ENCODE measurements around the gene GLS.

DNA sequence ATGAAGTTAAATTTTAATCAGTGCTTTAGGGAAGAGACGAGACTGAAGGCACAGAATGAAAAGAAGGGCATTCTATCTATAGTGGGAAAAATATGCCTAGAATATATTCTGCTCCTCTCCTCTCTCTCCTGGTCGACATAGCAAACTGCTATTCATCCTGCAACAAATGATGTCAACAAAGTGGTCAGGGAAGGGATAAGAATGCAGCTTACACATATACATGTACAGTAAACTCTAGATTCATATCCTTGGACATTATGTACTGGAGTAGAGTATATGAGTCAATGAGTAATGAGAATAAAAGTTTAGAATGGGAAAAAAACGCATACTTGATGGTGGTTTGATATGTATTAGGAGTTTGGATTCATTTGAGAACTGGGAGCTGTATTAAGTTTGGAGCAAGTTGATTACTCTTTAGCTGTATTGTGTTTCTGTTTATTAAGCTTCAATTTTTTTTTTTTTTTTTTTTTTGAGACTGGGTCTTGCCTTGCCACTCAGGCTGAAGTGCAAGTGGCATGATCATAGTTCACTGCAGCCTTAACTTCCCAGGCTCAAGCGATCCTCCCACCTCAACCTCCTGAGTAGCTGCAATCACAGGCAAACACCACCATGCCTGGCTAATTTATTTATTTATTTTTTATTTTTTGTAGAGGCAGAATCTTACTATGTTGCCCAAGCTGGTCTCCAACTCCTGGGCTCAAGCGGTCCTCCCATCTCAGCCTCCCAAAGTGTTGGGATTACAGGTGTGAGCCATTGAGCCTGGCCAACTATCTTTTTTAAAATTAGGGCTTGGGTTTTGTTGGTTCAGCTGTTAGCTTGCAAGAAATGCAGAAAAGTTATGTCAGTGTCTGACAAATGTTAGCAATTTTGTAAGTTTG is 79.5 kb downstream of the GLS start:
- no peak for TF ChIP-seq POLR2A (IDR thresholded peaks at IDR 0.05)
- TF ChIP-seq, protein P1, sequence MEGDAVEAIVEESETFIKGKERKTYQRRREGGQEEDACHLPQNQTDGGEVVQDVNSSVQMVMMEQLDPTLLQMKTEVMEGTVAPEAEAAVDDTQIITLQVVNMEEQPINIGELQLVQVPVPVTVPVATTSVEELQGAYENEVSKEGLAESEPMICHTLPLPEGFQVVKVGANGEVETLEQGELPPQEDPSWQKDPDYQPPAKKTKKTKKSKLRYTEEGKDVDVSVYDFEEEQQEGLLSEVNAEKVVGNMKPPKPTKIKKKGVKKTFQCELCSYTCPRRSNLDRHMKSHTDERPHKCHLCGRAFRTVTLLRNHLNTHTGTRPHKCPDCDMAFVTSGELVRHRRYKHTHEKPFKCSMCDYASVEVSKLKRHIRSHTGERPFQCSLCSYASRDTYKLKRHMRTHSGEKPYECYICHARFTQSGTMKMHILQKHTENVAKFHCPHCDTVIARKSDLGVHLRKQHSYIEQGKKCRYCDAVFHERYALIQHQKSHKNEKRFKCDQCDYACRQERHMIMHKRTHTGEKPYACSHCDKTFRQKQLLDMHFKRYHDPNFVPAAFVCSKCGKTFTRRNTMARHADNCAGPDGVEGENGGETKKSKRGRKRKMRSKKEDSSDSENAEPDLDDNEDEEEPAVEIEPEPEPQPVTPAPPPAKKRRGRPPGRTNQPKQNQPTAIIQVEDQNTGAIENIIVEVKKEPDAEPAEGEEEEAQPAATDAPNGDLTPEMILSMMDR (IDR thresholded peaks at IDR 0.05), result no peak
